A549 treated with Hydrocortisone at 1 μM for 4 hours (cell line): ENCODE measurements around the gene CMC1. TPM values are rescaled to one million over a fixed set of nuclear protein-coding genes. Genes with fewer than 3 reads are reported as not detected.

ENCODE experiments used
- total RNA-seq: library from RNA; stranded (reverse); fragments of 200-300 nt; extraction: Qiagen RNA extraction; gene quantifications from 5 replicates; pipeline ENCODE4 v1.2.3, GENCODE V29; 2022

The CMC1 gene
- 41.2 to 50.7 TPM (median 48.1 TPM) in 5 replicates for total RNA-seq

GRCh38 chr3:28241221-28242160 lies at the start of gene CMC1:
Gene CMC1, plus strand, starts transcription at chr3:28241619. Its CDS starts 175 bp downstream, at chr3:28241794.

GRCh38 chr3:28348629-28349468 lies 107.4 kb downstream of the CMC1 start, which contains the start of the genes AZI2 and ZCWPW2:
Gene AZI2, minus strand, starts transcription at chr3:28348824. Its CDS starts 8,207 bp downstream, at chr3:28340617.
Gene ZCWPW2, plus strand, starts transcription at chr3:28348721. Its CDS starts 64,348 bp downstream, at chr3:28413069.

Other genes starting within 250 kb of the CMC1 start
- 0.25 TPM in 1 of 5 replicates, not detected in the others for gene ZCWPW2, start 107.1 kb downstream of the CMC1 start, total RNA-seq
- 40.2 to 42.2 TPM (median 41.2 TPM) in 5 replicates for gene AZI2, start 107.2 kb downstream of the CMC1 start, total RNA-seq